Hematopoietic multipotent progenitor cell treated with erythropoietin and hydrocortisone succinate and interleukin-3 and kit ligand, for 8 days (in vitro differentiated cells): Measurements from ENCODE around the gene KIAA1217.
"Not testable (repeated sequence)": the region's sequence is repeated elsewhere in the genome, so short reads cannot be mapped to it uniquely, and the experiment has no call there.

ENCODE experiments used
- DNase-seq: peaks from one replicate; pipeline ENCODE4 v3.0.0-alpha.2; 2015

Gene KIAA1217

DNA sequence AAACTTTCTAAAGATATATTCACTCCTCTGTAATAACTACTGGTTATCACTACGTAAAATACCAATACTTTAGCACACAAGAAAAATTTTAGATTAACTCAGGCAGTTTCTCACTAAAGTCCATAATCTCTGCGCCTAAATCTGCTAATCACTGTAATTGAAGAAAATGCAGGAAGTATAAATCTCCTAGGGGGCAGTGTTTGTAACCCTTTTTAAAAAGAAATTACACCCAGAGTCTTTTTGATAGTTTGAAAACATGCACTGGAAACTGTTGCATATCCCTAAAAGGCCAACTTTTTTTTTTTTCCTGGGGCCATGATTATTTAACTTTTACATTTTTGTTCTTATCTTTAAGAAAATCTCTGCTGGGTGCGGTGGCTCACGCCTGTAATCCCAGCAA lies 209.6 kb downstream of the KIAA1217 start:
- no peak for DNase-seq

DNA sequence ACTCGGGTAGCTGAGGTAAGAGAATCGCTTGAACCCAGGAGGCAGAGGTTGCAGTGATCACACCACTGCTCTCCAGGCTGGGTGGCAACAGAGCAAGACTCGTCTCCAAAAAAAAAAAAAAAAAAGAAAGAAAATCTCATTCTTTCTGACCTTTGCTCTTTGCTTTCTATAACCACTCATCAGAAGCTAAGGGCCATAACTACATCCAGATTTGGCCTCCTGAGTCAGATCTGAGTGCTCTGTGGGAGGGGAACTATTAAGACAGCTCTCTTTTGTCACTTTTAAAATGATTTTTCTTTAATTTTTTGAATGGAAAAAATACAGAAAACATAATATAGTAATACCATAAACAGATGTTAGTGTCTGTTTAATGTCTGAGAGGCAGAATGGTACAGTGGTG lies 210.1 kb downstream of the KIAA1217 start:
- DNase-seq: no peak

DNA sequence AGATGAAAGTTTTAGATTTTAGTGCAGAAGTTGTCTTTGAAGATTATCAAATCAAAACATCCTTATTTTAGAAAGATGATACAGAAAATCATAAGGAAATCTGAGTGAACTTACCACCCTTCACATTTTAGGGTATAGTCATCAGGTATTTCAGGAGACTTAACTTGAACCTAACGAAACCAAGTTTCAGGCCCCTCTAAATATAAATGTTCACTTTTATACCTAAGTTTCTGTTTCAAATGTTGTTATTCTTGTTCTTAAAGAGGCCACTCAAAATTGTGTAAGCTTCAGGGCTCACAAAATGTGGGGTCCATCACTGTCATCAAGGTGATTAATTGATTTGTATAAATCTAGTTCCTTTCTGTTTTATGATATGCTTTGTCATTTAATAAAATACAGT lies 216.2 kb downstream of the KIAA1217 start:
- DNase-seq: no peak

DNA sequence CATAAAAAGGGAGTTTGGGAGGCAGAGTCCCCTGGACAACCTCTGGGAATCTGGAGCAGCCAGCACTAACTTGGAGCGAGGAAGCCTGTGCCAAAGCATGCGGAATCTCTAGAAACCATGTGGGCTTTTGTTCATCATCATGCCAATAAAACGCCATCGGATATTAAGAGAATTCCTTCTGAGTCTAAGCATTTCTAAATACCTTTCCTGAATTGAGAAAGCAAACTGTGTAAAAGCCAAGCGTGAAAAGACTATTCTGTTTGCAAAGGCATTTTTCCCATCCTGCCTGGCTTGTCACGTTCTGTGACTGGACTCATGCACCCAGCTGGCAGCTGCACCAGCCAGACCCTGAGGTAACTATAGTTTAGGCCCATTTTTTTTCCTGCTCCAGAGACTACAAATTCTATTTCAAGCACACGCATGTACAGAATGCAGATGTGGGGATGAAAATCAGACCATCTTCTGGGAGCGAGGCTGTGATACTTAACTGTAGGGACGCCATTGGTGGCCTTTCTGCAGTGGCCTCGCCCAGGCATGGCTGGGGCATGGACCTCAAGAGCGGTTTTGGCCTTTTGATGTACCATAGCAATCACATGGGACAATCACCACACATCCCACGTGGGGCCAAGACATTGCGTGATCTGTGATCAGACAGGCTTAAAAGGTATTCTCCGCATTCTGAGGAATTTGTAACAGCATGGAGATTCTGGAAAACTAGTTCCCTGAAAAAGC lies 218.9 kb downstream of the KIAA1217 start:
- no peak for DNase-seq

DNA sequence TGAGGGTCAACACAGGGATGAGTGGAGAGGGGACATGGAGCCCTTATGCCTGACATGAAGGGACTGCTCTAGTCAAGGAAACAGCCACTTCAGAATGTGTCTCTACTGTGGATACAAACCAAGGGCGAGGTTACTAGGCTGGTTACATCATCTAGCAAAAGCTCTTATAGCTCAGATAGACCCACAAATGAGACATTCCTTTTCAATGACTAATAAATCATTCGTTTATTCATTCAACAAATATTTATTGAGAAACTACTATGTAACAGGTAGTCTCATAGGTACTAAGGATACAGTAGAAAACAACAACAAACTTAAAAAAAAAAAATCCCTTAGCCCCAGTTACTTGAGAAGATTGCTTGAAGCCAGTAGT lies 219.5 kb downstream of the KIAA1217 start:
- DNase-seq: no peak

DNA sequence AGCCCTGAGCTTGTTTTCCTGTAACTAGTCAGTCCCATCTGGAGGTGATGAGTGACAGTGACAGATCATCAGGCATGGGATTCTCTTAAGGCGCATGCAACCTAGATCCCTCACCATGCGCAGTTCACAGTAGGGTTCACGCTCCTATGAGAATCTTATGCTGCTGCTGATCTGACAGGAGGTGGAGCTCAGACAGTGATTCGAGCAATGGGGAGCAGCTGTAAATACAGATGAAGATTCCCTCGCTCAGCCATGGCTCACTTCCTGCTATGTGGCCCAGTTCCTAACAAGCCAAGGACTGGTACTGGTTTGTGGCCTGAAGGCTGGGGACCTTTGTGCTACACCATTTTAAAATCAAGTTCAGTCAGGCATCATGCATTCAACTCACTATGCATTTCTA lies 221.7 kb downstream of the KIAA1217 start:
- DNase-seq: no peak

DNA sequence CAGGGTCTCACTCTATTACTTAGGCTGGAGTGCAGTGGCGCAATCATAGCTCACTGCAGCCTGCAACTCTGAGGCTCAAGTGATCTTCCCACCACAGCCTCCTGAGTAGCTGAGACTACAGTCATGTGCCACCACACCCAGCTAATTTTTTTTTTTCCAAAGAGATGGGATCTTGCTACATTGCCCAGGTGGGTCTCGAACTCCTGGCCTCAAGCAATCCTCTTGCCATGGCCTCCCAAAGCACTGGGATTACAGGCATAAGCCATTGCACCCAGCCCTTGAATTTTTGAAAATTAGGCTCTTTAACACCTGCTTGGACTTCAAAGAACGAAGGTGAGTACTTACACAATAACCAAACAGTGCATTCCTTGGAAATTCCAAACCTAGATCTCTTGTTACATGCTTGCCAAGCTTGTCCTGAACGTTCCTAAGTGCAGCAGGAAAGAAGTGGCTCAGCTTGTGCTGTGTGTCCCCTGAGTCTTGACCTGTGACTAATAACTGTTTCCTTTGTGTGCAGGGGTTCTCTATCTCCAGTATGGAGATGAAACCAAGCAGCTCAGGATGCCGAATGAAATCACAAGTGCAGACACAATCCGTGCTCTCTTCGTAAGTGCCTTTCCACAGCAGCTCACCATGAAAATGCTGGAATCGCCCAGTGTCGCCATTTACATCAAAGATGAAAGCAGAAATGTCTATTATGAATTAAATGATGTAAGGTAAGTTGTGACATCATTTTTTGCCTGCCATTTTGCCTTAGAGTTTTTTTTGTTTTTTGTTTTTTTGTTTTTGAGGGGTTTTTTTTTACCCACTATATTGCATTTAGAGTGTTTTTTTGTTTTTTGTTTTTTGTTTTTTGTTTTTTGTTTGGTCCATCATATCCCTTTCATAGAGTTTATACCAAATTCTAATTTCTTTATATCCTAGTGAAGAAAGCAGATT lies 223.8 kb downstream of the KIAA1217 start:
- DNase-seq: no peak

DNA sequence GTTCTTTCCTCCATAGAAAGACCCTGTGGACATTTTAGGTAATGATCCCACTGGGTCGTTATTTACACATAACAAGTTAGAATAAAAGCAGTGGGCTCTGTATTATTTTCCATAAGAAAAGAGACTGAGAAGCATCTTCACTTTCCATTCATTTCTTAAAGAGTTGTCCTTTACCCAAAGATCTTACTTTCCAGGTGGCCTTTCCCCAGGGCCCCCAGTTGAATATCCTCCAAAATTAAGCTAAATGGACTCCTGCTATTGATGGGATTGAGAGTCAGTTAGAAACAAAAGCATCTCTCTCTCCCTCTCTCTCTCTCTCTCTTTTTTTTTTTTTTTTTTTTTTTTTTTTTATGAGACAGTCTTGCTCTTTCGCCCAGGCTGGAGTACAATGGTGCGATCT lies 224.8 kb downstream of the KIAA1217 start:
- DNase-seq: no peak

DNA sequence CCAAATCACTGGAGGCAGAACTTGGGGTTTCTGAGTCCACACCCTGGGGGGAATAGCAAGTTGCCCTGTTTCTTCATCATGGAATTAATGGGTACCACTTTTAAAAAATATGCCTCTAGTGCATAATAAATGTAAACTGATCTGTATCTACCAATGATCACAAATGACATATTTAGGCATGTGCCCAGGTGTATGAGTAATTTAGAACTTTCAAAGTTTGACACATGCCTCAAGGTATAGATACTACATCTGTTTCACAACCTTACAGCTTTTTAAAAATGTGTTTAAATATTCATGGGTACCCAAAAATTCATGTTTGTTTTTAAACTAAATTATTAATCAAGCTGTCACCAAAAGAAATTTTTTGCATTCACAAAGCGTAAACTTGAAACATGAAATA lies 226.0 kb downstream of the KIAA1217 start:
- DNase-seq: no peak

DNA sequence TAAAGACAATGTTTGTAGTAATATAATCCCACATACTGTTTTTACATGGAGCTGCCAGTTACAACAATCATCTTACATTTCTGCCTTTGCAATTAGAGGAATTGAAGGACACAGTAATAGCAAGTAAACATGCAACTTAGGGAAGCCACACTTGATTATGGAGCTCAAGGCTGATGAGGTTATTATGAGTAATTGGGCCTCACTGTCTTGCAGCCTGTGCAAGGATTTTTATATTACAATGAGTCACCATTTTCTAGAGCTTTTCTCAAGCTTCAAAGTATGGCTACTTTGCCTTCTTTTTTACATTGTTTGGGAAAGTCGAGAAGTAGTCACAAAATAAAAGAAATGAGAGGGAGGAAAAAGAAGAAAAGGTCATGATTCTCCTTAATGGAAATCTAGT lies 226.4 kb downstream of the KIAA1217 start:
- DNase-seq: no peak

DNA sequence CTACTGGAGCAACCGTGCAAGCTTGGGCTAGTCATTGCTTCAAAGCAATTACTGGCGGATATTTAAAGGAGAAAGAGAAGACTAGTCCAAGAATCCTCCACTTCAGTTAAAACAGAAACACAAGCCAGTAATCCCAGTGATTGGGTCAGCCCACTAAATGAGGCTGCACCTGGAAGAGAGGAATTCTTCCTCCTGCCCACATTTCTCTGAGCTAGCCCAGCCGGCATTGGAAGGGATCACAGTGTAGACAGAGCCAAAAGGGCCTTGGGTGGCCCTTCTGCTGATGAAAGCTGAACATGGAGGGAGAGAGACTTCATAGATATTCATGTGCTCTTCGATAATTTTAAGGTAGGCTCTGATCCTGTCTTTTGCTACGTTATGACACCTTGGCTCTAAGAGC lies 228.4 kb downstream of the KIAA1217 start:
- DNase-seq: no peak

DNA sequence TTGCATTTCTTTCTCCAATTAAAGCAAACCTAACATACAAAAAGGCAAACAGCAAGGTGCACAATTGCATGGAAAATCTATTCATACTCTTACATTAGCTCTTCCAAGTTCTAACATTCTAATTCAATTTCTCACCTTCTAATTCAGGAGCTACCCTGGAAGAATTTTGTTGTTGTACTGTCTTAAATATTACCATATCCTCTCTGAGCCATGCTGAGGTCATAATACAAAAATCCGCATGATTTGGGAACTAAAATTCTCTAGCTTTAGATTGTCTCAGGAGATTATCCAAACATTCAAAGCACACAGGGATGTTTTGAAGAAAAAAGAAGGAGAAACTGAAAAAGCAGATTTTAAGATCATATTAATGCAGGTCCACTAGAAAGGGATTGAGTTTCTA lies 229.9 kb downstream of the KIAA1217 start:
- DNase-seq: no peak

DNA sequence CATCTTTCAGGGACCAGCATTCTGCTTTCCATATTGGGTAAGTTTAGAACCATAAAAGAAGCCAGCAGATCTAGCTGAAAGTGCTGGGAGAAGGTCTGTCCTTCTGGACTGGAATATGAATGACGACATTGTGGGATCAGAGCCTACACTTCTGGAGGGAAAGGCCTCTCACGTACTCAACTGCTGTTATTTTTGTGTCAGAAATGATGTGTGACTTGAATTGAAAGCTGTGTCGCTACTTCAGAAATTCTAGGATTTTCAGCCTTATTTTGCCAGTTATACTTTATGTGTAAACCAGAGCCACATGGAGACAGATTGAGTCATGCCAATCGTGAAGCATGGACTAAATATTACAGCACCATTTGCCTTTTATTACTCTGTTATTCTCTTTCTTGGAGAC lies 231.0 kb downstream of the KIAA1217 start:
- DNase-seq: no peak

DNA sequence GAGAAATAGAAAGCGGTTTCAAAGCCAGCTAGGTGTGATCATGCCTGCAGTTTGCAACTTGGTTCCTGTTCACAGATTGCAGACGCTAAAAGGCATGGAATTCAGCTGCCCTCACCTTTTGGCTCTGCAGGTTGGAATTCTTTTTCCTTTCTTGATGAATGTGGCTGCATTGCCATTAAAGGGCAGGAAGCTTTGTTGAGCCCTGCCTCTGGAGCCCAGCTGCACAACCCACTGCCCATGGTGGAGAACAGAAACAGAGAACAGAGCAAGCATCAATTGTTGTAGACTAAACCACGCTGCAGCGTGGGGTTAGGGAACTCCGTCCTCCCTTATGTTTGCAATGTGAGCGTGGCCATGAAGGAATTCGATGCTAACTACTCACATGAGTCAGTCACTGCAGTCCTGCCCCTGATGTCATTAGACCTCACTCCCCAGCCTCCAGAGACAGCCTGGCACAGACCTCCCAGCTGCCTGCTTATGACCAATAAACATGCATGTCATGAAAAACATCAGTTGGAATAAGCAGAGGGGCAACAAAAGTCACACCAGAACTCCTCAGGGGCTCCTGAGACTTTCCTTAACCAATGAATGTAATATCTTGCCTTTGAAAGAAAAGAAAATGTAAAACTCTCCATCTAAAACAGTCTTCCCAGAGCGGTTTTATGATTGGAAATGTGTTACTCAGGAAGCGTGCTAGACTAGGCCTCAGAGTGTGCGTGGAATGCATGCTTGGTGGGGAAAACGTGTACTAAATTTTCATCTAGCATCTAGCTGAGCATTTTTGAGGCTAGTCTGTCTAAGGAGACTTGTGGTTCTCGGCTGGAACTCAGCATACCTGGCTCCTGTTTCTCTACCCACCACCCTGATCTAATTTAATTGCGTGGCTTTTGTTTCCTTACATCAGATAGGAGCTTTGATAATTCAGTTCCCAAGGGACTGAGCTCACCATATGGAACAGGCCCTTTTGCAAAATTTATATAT lies 232.2 kb downstream of the KIAA1217 start:
- DNase-seq: no peak

DNA sequence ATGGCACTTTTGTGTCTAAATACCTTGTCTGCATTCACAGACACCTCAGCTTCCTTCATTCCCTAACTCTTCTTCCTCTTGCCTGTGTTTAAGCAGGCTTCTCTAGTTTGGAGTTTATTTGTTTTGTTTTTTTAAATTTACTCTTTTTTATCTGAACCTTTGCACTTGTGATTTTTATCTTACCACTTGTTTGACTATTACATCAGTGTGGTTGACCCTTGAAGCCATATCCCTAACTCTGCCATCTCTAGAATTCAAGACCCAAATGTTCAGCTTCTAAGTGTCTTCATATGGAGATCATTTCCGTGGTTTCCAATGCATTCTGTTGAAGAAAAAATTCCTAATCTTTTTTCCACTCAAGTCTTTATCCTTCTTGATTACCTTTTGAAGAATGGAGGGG lies 233.3 kb downstream of the KIAA1217 start:
- no peak for DNase-seq

DNA sequence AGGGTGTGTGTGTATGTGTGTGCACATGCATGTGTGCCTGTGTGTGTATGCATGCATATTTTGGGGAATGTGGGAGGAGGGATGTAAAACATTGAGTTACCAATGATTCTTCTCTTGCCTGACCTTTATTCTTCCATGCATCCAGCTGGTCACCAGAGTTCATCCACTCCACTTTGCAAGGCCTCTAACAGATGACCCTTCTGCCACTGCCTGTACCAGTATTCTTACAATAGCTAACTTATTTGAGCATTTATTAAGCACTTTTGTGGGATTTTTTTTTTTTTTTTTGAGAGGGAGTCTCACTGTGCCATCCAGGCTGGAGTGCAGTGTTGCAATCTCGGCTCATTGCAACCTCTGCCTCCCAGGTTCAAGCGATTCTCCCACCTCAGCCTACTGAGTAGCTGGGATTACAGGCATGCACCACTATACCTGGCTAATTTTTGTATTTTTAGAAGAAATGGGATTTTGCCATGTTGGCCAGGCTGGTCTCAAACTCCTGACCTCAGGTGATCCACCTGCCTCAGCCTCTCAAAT lies 233.8 kb downstream of the KIAA1217 start:
- DNase-seq: not testable (repeated sequence)

DNA sequence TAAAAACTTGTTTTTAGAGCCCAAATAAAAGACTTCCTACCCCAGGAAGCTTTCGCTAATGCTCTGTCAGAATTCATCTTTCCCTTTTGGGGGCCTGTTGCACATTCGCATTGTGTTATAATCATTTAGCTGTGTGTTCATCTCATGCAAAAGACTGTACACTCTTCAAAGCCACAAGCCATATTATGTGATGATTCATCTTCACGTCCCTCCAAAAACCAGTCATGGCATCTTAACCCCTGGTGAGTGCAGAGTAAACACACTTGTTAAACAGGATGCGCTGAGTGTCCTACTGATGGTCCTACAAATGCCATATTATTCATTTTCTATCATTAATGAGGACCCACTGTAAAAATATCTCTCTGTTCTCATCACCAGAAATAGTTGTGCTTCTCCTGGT lies 235.4 kb downstream of the KIAA1217 start:
- no peak for DNase-seq

DNA sequence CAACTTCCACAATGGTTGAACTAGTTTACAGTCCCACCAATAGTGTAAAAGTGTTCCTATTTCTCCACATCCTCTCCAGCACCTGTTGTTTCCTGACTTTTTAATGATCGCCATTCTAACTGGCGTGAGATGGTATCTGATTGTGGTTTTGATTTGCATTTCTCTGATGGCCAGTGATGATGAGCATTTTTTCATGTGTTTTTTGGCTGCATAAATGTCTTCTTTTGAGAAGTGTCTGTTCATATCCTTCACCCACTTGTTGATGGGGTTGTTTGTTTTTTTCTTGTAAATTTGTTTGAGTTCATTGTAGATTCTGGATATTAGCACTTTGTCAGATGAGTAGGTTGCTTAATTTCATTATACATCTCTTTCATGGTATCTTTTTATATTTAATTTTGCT lies 237.0 kb downstream of the KIAA1217 start:
- not testable (repeated sequence) for DNase-seq

DNA sequence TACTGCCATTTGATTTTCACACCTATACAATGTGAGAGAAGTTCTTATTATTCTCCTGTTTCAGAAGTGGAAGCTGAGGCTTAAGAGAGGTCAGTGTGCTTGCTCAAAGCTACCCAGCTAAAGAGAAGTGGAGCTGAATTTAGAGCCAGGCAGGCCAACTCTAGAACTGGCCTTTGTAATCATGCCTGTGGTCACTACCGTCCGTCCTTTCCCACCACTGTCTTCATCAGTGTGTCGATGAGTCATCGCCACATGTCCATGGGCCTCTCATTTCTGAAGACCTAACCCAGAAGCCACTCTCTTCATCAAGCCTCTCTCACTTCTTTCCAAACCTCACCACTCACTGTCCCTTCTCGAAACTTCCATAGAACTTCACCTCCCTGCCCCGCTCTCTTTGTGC lies 237.8 kb downstream of the KIAA1217 start:
- no peak for DNase-seq

DNA sequence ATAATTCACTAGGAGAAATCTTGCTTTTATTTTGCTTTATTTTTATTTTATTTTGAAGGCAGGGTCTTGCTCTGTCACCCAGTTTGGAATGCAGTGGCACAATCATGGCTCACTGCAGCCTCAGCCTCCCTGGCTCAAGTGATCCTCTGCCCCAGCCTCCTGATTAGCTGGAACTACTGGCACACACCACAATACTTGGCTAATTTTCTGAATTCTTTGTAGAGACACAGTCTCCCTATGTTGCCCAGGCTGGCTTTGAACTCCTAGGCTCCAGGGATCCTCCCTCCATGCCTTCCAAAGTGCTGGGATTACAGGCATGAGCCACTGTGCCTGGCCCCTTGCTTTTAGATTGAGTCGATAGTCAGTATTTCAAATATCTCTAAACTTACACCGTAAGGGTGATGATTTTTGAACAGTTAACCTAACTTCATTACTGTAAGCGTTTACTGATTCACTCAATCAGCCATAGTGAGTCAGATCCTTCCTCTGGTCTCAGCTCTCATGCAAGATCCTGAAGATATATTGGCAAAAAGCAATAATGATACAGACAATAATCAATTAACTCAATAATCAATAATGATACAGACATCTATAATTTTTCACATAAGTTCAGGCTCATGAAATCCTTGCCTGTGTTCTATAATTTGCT lies 239.5 kb downstream of the KIAA1217 start:
- DNase-seq: no peak

DNA sequence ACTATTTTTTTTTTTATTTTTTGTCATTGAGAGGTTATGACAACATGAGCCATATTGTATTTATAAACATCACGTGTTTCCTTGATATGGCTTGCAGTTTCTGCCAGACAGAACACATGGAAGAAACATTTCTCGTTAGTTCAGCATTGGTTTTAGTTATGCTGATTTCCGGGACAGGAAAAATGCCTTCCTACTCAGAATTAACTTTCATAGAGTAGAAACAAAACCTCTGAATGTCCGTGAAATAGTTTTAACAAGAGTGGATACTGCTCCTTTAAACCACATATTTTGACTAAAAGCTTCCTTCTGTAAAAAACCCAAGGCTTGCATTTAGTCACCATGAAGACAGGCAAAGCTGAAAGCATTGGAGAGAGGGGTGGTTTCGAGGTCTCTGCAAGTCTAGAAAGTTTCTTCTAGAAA lies 240.4 kb downstream of the KIAA1217 start:
- DNase-seq: no peak

DNA sequence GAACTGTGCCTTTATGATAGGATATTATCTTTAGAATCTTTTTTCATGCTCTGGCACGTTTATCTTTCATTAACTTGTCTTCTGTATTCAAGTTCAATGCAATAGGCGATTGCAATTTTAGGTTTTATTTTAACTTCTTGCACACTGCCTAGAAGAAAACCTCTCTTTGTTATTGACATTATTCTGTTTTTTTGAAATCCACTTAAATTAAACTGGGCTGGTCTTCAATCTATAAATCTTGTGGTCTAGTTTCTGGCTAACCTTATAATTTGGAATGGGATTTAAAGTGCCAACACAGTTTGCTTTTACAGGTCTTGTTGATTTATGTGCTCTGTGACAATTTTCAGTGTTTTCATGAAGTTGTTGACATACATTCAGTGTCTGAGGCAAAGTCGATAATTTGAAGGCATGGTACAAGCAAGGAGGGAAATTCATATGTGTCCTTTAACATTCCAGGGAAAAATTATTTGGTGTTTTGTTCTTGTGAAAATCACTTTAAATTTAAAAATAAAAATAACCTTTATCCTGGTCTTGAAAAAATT lies 240.9 kb downstream of the KIAA1217 start:
- DNase-seq: no peak
